ENCODE data around the gene COG7.

COG7 gene

DNA sequence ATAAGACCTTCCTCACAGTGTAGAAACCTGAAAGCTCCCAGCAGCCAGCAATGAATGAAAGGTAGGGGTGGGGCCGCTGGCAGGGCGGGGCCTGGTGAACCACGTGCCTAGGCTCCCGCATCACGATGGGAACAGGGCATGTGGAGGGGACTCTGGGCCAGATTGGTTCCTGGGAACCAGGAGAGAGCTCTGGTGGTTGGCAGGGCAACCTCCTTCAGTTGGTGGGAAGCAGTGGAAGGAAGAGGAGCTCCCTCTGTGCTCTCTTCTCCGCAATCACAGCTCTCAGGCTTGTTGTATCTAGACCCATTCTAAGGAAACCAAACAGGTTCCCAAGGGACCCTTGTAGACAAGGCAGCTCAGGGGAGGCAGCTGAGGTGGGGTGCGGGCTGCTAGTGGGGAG is 46.8 kb upstream of the COG7 start:
- peaks cover 61% of the 10 kb centered on the region for H3K36me3 ChIP-seq
- TF ChIP-seq, protein P1, sequence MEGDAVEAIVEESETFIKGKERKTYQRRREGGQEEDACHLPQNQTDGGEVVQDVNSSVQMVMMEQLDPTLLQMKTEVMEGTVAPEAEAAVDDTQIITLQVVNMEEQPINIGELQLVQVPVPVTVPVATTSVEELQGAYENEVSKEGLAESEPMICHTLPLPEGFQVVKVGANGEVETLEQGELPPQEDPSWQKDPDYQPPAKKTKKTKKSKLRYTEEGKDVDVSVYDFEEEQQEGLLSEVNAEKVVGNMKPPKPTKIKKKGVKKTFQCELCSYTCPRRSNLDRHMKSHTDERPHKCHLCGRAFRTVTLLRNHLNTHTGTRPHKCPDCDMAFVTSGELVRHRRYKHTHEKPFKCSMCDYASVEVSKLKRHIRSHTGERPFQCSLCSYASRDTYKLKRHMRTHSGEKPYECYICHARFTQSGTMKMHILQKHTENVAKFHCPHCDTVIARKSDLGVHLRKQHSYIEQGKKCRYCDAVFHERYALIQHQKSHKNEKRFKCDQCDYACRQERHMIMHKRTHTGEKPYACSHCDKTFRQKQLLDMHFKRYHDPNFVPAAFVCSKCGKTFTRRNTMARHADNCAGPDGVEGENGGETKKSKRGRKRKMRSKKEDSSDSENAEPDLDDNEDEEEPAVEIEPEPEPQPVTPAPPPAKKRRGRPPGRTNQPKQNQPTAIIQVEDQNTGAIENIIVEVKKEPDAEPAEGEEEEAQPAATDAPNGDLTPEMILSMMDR (IDR thresholded peaks at IDR 0.05; ENCODE audit: low read depth, low read length), result no peak
- H3K4me3 ChIP-seq (ENCODE audit: low read depth, low read length), result no peak overlapping the region
- no peak overlapping the region for H3K27ac ChIP-seq
- no peaks in the 10 kb centered on the region for H3K27me3 ChIP-seq (ENCODE audit: insufficient read depth, low read depth, severe bottlenecking)
- no peak for DNase-seq
- no peaks in the 10 kb centered on the region for H3K9me3 ChIP-seq (ENCODE audit: severe bottlenecking)

DNA sequence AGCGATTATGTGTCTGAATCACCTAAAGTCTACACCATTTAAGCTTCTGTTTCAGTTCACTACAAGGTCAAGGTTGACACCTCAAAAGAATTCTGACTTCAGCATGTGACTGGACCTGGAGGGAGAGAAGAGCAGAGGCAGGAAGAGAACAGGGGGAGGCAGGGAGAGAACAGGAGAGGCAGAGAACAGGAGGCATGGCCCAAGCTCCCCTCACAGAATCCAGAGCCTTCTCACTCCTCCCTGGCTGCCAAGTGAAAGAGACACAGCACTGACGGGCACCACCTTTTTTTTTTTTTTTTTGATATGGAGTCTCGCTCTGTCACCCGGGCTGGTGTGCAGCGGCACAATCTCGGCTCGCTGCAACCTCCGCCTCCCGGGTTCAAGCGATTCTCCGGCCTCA is 45.9 kb upstream of the COG7 start:
- no peaks in the 10 kb centered on the region for H3K27me3 ChIP-seq (ENCODE audit: insufficient read depth, low read depth, severe bottlenecking)
- TF ChIP-seq, protein P1 (IDR thresholded peaks at IDR 0.05; ENCODE audit: low read depth, low read length), result no peak
- no peak overlapping the region for H3K4me3 ChIP-seq (ENCODE audit: low read depth, low read length)
- H3K36me3 ChIP-seq, result peaks cover 62% of the 10 kb centered on the region
- H3K27ac ChIP-seq, result no peak overlapping the region
- DNase-seq, result no peak
- no peaks in the 10 kb centered on the region for H3K9me3 ChIP-seq (ENCODE audit: severe bottlenecking)

DNA sequence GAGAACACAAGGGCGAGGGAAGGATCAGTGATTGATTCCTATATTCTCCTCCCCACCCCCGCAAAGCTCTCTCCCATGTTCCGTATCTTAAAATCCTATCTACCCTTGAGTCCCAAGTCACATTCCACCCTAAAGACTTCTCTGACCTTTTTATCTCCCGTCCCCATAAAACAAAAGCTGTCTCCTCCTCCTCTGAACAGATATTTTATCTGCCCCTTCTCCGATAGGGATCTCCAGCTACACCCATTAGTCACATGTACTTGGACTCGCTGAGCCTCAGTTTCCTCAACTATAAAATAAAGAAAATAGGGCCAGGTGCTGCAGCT is 44.5 kb upstream of the COG7 start:
- Histone ChIP-seq H3K36me3 (peaks cover 70% of the 10 kb centered on the region), H3K27ac (no peak overlapping the region), H3K9me3 (ENCODE audit: severe bottlenecking) (no peaks in the 10 kb centered on the region), H3K27me3 (ENCODE audit: insufficient read depth, low read depth, severe bottlenecking) (no peaks in the 10 kb centered on the region), H3K4me3 (ENCODE audit: low read depth, low read length) (no peak overlapping the region)
- TF ChIP-seq, protein P1 (IDR thresholded peaks at IDR 0.05; ENCODE audit: low read depth, low read length), result no peak
- no peak for DNase-seq

DNA sequence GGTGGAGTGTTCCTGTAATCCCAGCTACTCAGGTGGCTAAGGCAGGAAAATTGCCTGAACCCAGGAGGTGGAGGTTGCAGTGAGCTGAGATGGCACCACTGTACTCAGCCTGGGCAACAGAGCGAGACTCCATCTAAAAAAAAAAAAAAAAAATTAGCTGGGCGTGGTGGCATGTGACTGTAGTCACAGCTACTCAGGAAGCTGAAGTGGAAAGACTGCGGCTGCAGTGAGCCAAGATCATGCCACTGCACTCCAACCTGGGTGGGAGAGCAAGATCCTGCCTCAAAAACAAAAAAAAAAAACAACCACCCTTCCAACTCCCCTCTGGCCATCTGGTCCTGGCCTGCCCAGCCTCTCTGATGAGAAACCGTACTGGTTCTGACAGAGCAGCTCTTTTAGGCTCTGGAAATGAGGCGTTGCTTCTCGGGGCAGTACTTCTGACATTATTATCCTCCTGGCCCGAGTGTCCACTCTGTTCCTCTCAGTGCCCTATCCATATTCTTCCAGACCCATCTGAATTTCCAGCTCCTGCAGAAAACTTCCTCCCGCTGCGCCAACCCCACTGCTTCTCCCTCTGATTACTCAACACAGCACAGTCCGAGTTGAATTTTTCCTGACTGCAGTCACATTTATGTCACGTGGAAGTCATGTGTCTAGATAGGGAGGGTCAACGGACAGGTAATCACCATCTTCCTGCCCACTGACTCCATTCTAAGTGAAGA is 44.0 kb upstream of the COG7 start:
- no peak overlapping the region for H3K4me3 ChIP-seq (ENCODE audit: low read depth, low read length)
- no peaks in the 10 kb centered on the region for H3K9me3 ChIP-seq (ENCODE audit: severe bottlenecking)
- TF ChIP-seq, protein P1 (IDR thresholded peaks at IDR 0.05; ENCODE audit: low read depth, low read length), result no peak
- DNase-seq, result no peak
- no peak overlapping the region for H3K27ac ChIP-seq
- H3K36me3 ChIP-seq, result peaks cover 71% of the 10 kb centered on the region
- H3K27me3 ChIP-seq (ENCODE audit: insufficient read depth, low read depth, severe bottlenecking), result no peaks in the 10 kb centered on the region

DNA sequence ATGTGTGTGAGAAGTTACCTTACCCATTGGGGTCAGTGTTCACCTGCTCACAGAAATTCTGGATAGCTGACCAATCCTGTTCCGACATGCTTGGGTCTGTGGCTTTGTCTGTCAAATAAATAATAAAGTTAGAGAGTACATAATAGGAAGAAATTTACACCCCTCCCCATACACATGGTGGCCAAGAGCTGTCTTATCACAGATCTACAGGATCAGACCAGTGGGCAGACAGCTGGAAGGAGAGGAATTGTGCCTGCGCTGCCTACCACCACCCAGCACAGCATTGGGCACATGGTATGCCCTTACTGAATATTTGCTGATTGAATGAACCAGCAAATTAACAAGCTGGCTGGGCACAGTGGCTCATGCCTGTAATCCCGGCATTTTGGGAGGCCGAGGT is 42.7 kb upstream of the COG7 start:
- Histone ChIP-seq H3K9me3 (ENCODE audit: severe bottlenecking) (no peaks in the 10 kb centered on the region), H3K27me3 (ENCODE audit: insufficient read depth, low read depth, severe bottlenecking) (no peaks in the 10 kb centered on the region), H3K36me3 (peaks cover 72% of the 10 kb centered on the region), H3K27ac (no peak overlapping the region), H3K4me3 (ENCODE audit: low read depth, low read length) (no peak overlapping the region)
- TF ChIP-seq, protein P1 (IDR thresholded peaks at IDR 0.05; ENCODE audit: low read depth, low read length), result no peak
- no peak for DNase-seq

DNA sequence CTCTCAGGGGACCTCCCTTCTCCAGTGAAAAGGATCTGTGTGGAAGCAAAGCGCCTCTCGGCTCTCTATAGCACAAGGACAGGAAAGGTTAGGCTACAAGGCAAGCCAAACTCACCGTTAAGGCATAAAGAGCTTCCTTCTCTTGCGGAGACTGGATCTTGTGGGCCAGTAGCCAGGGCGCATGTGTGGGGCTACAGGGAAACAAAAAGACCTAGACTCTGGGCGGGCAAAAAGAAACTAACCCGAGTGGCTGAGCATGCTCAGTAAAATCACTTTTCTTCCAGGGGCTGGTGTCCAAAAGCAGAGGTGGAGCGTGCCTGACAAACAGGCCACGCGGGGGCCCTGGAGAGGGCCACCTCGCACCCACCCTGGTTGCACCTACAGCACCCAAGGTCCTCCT is 41.2 kb upstream of the COG7 start:
- Histone ChIP-seq H3K27ac (no peak overlapping the region), H3K9me3 (ENCODE audit: severe bottlenecking) (no peaks in the 10 kb centered on the region), H3K36me3 (peaks cover 78% of the 10 kb centered on the region), H3K4me3 (ENCODE audit: low read depth, low read length) (no peak overlapping the region), H3K27me3 (ENCODE audit: insufficient read depth, low read depth, severe bottlenecking) (no peaks in the 10 kb centered on the region)
- TF ChIP-seq, protein P1 (IDR thresholded peaks at IDR 0.05; ENCODE audit: low read depth, low read length), result no peak
- DNase-seq, result no peak

Measured in WERI-Rb-1 (cell line).